ENCODE results near the gene MPPED2. TPM values are rescaled to one million over a fixed set of nuclear protein-coding genes. Genes with fewer than 3 reads are reported as not detected.

MPPED2 gene
- total RNA-seq, 1 experiment from 2014 or later, result not detected

- BruUV-seq (replicated peaks), result no TSS peak
- TF ChIP-seq CTCF (IDR thresholded peaks at IDR 0.05; ENCODE audit: unreplicated experiment), result no peak
- intact Hi-C loops (cut with micrococcal nuclease), result no loop called here
- no peak for DNase-seq (ENCODE audit: unreplicated experiment)
- peaks cover 89% of the 10 kb centered on the region for H3K27me3 Mint-ChIP-seq (ENCODE audit: insufficient read depth, unreplicated experiment)
- POLR2A ChIA-PET, result interaction anchor here (0.6 to 0.9 kb wide), 2 partner anchors 98 to 251 kb away, joined by 3 to 4 read pairs; no protein-coding TSS in a partner anchor
- CTCF ChIA-PET, result interaction anchor here (0.6 kb wide), 1 partner anchor 1638 kb away, joined by 3 read pairs; no protein-coding TSS in a partner anchor
- H3K4me3 Mint-ChIP-seq (ENCODE audit: unreplicated experiment), result no peak overlapping the region
- H3K9me3 Mint-ChIP-seq (ENCODE audit: unreplicated experiment), result no peaks in the 10 kb centered on the region
- H3K36me3 Mint-ChIP-seq (ENCODE audit: insufficient read depth, unreplicated experiment), result no peaks in the 10 kb centered on the region
- H3K27ac Mint-ChIP-seq (ENCODE audit: low read depth, unreplicated experiment), result no peak overlapping the region
- no peaks in the 10 kb centered on the region for H3K4me1 Mint-ChIP-seq (ENCODE audit: insufficient read depth, unreplicated experiment)
Measured at GRCh38 chr11:30426781-30427180, 159.4 kb downstream of the MPPED2 start.

GRCh38 chr11:30424844-30425243 is 161.3 kb downstream of the MPPED2 start:
- Mint-ChIP-seq H3K4me1 (ENCODE audit: insufficient read depth, unreplicated experiment) (no peaks in the 10 kb centered on the region), H3K27ac (ENCODE audit: low read depth, unreplicated experiment) (no peak overlapping the region), H3K9me3 (ENCODE audit: unreplicated experiment) (no peaks in the 10 kb centered on the region), H3K36me3 (ENCODE audit: insufficient read depth, unreplicated experiment) (no peaks in the 10 kb centered on the region), H3K4me3 (ENCODE audit: unreplicated experiment) (no peak overlapping the region), H3K27me3 (ENCODE audit: insufficient read depth, unreplicated experiment) (peaks cover 92% of the 10 kb centered on the region)
- POLR2A ChIA-PET, result no interaction called here
- intact Hi-C loops (cut with micrococcal nuclease), result no loop called here
- no peak for DNase-seq (ENCODE audit: unreplicated experiment)
- no TSS peak for BruUV-seq (replicated peaks)
- CTCF ChIA-PET, result interaction anchor here (0.5 to 0.6 kb wide), 2 partner anchors 602 to 1059 kb away, joined by 3 read pairs; no protein-coding TSS in a partner anchor
- no peak for TF ChIP-seq CTCF (IDR thresholded peaks at IDR 0.05; ENCODE audit: unreplicated experiment)

GRCh38 chr11:30424321-30424720 is 161.8 kb downstream of the MPPED2 start:
- no peak for TF ChIP-seq CTCF (IDR thresholded peaks at IDR 0.05; ENCODE audit: unreplicated experiment)
- intact Hi-C loops (cut with micrococcal nuclease), result no loop called here
- Mint-ChIP-seq H3K27me3 (ENCODE audit: insufficient read depth, unreplicated experiment) (peaks cover 92% of the 10 kb centered on the region), H3K4me1 (ENCODE audit: insufficient read depth, unreplicated experiment) (no peaks in the 10 kb centered on the region), H3K27ac (ENCODE audit: low read depth, unreplicated experiment) (no peak overlapping the region), H3K36me3 (ENCODE audit: insufficient read depth, unreplicated experiment) (no peaks in the 10 kb centered on the region), H3K4me3 (ENCODE audit: unreplicated experiment) (no peak overlapping the region), H3K9me3 (ENCODE audit: unreplicated experiment) (no peaks in the 10 kb centered on the region)
- ChIA-PET CTCF (interaction anchor here (0.5 kb wide), 1 partner anchor 1058 kb away, joined by 3 read pairs; no protein-coding TSS in a partner anchor), POLR2A (interaction anchor here (1.1 kb wide), 1 partner anchor 20 kb away, joined by 3 read pairs; no protein-coding TSS in a partner anchor)
- no peak for DNase-seq (ENCODE audit: unreplicated experiment)
- BruUV-seq (replicated peaks), result no TSS peak

- no peaks in the 10 kb centered on the region for H3K4me1 Mint-ChIP-seq (ENCODE audit: insufficient read depth, unreplicated experiment)
Measured at GRCh38 chr11:30423886-30424285, 162.3 kb downstream of the MPPED2 start.

More at GRCh38 chr11:30423886-30424285, 162.3 kb downstream of the MPPED2 start:
- DNase-seq (ENCODE audit: unreplicated experiment), result no peak
- ChIA-PET POLR2A (interaction anchor here (1.1 kb wide), 1 partner anchor 20 kb away, joined by 3 read pairs; no protein-coding TSS in a partner anchor), CTCF (no interaction called here)
- Mint-ChIP-seq H3K27ac (ENCODE audit: low read depth, unreplicated experiment) (no peak overlapping the region), H3K4me3 (ENCODE audit: unreplicated experiment) (no peak overlapping the region), H3K9me3 (ENCODE audit: unreplicated experiment) (no peaks in the 10 kb centered on the region), H3K36me3 (ENCODE audit: insufficient read depth, unreplicated experiment) (no peaks in the 10 kb centered on the region), H3K27me3 (ENCODE audit: insufficient read depth, unreplicated experiment) (peaks cover 92% of the 10 kb centered on the region)
- no TSS peak for BruUV-seq (replicated peaks)
- TF ChIP-seq CTCF (IDR thresholded peaks at IDR 0.05; ENCODE audit: unreplicated experiment), result no peak
- intact Hi-C loops (cut with micrococcal nuclease), result no loop called here
